Caco-2 (cell line): ENCODE data around the gene MED9. TPM values are rescaled to one million over a fixed set of nuclear protein-coding genes. Genes with fewer than 3 reads are reported as not detected.

Experiments used
- BruUV-seq: library from RNA; stranded (reverse); fragments of 400-500 nt; replicated peaks from 2 replicates; lab custom pipeline; 2021; lab: Mats Ljungman, UMichigan
- CTCF ChIA-PET: fragments of 300-600 bp; sonication (Branson Sonifier 250); formaldehyde crosslinking; loops from one replicate; lab custom pipeline; 2022; ENCODE audit warnings: antibody characterized with exemption; lab: Charles Lee
- POLR2A ChIA-PET: fragments of 300-600 bp; sonication (Branson Sonifier 250); formaldehyde crosslinking; loops from one replicate; lab custom pipeline; 2022; ENCODE audit warnings: antibody characterized with exemption; lab: Charles Lee
- DNase-seq, 2 experiments: peaks; one replicate each; pipeline versions ENCODE4 v3.0.0 to v3.0.0-alpha.2; 2020 to 2022
- H3K27me3 ChIP-seq: replicated peaks from 2 replicates; pipeline ENCODE4 v1.6.0; 2011; ENCODE audit warnings: low read length; ENCODE audit not compliant: control insufficient read depth, insufficient read depth
- H3K36me3 ChIP-seq: 2 replicates; pipeline ENCODE4 v1.5.1; 2011; ENCODE audit warnings: low read length; ENCODE audit not compliant: control insufficient read depth, insufficient read depth
- H3K4me1 ChIP-seq: fragments of 250-450 bp; sonication (Bioruptor Pico); 2 replicates; pipeline ENCODE4 v1.5.1; 2020; ENCODE audit warnings: mild to moderate bottlenecking
- H3K4me3 ChIP-seq: 2 replicates; pipeline ENCODE4 v1.5.1; 2011; ENCODE audit warnings: low read depth, mild to moderate bottlenecking, control low read depth, low read length
- H3K9me3 ChIP-seq: fragments of 250-450 bp; sonication (Bioruptor Pico); 2 replicates; pipeline ENCODE4 v1.5.1; 2020; ENCODE audit warnings: mild to moderate bottlenecking, moderate library complexity
- H3K27ac Mint-ChIP-seq: one replicate; pipeline ENCODE4 v1.8.0; 2022; ENCODE audit warnings: mixed read lengths; ENCODE audit not compliant: unreplicated experiment
- H3K27me3 Mint-ChIP-seq: one replicate; pipeline ENCODE4 v1.8.0; 2022; ENCODE audit warnings: mixed read lengths; ENCODE audit not compliant: insufficient read depth, unreplicated experiment
- H3K36me3 Mint-ChIP-seq: one replicate; pipeline ENCODE4 v1.8.0; 2022; ENCODE audit warnings: mild to moderate bottlenecking, mixed read lengths; ENCODE audit not compliant: insufficient read depth, unreplicated experiment
- H3K4me1 Mint-ChIP-seq: one replicate; pipeline ENCODE4 v1.8.0; 2022; ENCODE audit warnings: low read depth, mixed read lengths; ENCODE audit not compliant: unreplicated experiment
- H3K4me3 Mint-ChIP-seq: one replicate; pipeline ENCODE4 v1.8.0; 2022; ENCODE audit warnings: mild to moderate bottlenecking, moderate library complexity, mixed read lengths; ENCODE audit not compliant: unreplicated experiment
- H3K9me3 Mint-ChIP-seq: one replicate; pipeline ENCODE4 v1.8.0; 2022; ENCODE audit warnings: mixed read lengths; ENCODE audit not compliant: unreplicated experiment
- intact Hi-C: fragments of 100-400 bp; cut with micrococcal nuclease; formaldehyde crosslinking; loops from one replicate; pipeline ENCODE4 v1.10.0; 2022; ENCODE audit not compliant: unreplicated experiment
- total RNA-seq: library from RNA; stranded (reverse); gene quantifications from 2 replicates; pipeline ENCODE4 v1.2.3, GENCODE V29; 2022
- TF ChIP-seq, protein P1 (sequence below), 2 experiments: fragments of 200-600 bp in 1 of 2; IDR thresholded peaks; 1 replicate in 1 of 2; 2 replicates in 1 of 2; pipeline versions ENCODE4 v1.5.1 to v1.8.0; 2011 to 2022; ENCODE audit warnings: antibody characterized with exemption in 1 of 2, control low read depth in 1 of 2, inconsistent platforms in 1 of 2, low read depth in 1 of 2, low read length in 1 of 2, mild to moderate bottlenecking in 1 of 2, moderate library complexity in 1 of 2; ENCODE audit not compliant: insufficient read depth in 1 of 2, severe bottlenecking in 1 of 2, unreplicated experiment in 1 of 2

Gene MED9
- total RNA-seq, 1 experiment from 2014 or later, result 24.9 TPM

DNA sequence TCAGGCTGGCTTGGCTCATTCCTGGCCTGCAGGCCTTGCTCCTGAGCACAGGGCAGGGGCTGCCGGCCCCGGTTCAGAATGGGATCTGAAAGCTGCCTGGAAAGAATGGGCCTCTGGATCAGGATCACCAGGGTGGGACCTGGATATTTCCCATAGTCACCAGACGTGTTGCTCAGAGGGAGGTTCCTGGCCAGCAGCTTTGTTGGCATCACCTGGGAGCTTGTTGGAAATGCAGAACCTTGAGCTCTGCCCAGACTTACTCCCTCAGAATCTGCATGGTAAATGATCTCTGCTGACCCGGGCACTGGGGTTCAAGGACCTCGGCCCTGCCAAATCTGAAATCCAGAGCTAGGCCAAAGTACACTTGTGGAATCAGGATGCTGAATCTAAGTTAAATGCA, 29.5 kb upstream of the MED9 start:
- Histone ChIP-seq H3K36me3 (no peaks in the 10 kb centered on the region), H3K27me3 (no peaks in the 10 kb centered on the region), H3K4me3 (no peak overlapping the region), H3K9me3 (no peaks in the 10 kb centered on the region), H3K4me1 (peaks cover 43% of the 10 kb centered on the region)
- TF ChIP-seq, protein P1, sequence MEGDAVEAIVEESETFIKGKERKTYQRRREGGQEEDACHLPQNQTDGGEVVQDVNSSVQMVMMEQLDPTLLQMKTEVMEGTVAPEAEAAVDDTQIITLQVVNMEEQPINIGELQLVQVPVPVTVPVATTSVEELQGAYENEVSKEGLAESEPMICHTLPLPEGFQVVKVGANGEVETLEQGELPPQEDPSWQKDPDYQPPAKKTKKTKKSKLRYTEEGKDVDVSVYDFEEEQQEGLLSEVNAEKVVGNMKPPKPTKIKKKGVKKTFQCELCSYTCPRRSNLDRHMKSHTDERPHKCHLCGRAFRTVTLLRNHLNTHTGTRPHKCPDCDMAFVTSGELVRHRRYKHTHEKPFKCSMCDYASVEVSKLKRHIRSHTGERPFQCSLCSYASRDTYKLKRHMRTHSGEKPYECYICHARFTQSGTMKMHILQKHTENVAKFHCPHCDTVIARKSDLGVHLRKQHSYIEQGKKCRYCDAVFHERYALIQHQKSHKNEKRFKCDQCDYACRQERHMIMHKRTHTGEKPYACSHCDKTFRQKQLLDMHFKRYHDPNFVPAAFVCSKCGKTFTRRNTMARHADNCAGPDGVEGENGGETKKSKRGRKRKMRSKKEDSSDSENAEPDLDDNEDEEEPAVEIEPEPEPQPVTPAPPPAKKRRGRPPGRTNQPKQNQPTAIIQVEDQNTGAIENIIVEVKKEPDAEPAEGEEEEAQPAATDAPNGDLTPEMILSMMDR (IDR thresholded peaks at IDR 0.05; ENCODE audit: insufficient read depth in 1 of 2, low read depth in 1 of 2, low read length in 1 of 2, severe bottlenecking in 1 of 2, unreplicated experiment in 1 of 2), result no peak
- POLR2A ChIA-PET, result no interaction called here
- no peak for DNase-seq
- CTCF ChIA-PET, result interaction anchor here (2.7 kb wide), 1 partner anchor 12 kb away, joined by 10 read pairs; no protein-coding TSS in a partner anchor
- Mint-ChIP-seq H3K4me3 (no peak overlapping the region), H3K9me3 (peaks cover 10% of the 10 kb centered on the region), H3K27ac (peak overlapping the region; percentile 84), H3K4me1 (peaks cover 32% of the 10 kb centered on the region), H3K36me3 (peaks cover 6% of the 10 kb centered on the region), H3K27me3 (no peaks in the 10 kb centered on the region)
- no TSS peak for BruUV-seq
- intact Hi-C loops, result loop anchor here (2.0 to 5.0 kb wide), 3 partner anchors 30 to 60 kb away; partner anchors contain the start of genes MED9 and RASD1

DNA sequence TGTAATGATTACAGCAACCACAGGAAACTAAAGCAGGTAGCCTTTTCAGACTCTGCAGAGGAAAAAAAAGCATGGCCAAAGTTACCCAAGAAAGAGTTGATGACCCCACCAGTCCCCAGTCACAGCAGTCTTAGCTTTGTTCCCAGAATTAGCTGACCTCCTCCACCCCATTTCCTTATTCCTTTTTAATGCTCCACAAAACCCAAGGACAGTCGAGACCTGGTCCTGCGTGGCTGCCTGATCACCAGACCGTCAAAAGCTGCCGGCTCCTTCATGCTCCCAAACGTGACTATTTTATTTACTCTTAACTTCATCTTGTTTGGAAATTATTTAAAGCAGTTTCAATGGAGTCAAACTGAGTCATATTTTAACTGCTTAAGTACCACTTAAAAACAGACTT, 28.7 kb upstream of the MED9 start:
- BruUV-seq, result no TSS peak
- Mint-ChIP-seq H3K4me1 (peaks cover 32% of the 10 kb centered on the region), H3K9me3 (peaks cover 10% of the 10 kb centered on the region), H3K27ac (no peak overlapping the region), H3K36me3 (peaks cover 6% of the 10 kb centered on the region), H3K27me3 (no peaks in the 10 kb centered on the region), H3K4me3 (no peak overlapping the region)
- Histone ChIP-seq H3K4me3 (no peak overlapping the region), H3K4me1 (peaks cover 43% of the 10 kb centered on the region), H3K27me3 (no peaks in the 10 kb centered on the region), H3K9me3 (no peaks in the 10 kb centered on the region), H3K36me3 (no peaks in the 10 kb centered on the region)
- TF ChIP-seq, protein P1 (IDR thresholded peaks at IDR 0.05; ENCODE audit: insufficient read depth in 1 of 2, low read depth in 1 of 2, low read length in 1 of 2, severe bottlenecking in 1 of 2, unreplicated experiment in 1 of 2), result no peak
- intact Hi-C loops, result loop anchor here (5.0 kb wide), 1 partner anchor 61 kb away; no protein-coding TSS in a partner anchor
- peak in 1 of 2 experiments; percentile 9 for DNase-seq
- CTCF ChIA-PET, result no interaction called here
- POLR2A ChIA-PET, result no interaction called here

DNA sequence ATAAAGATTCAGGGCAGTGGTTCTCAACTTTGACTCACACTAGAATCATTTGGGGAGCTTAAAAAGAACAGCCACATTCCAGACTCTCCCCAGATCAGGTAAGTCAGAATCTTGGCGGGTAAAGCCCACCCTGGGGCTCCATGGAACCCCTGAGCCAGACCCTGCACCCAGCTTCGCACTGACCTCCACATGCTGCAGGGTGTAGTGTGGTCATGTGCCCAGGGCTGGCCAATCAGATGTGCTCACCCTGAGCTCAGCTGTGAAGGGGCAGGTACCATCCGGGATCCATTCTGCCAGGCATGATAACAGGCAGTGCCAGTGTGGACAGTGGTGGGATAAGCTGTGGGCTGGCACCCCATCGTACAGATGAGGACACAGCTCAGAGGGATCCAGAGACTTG, 28.1 kb upstream of the MED9 start:
- peak in 1 of 2 experiments; percentile 28 for DNase-seq
- H3K27me3 Mint-ChIP-seq, result no peaks in the 10 kb centered on the region
- H3K4me1 Mint-ChIP-seq, result peaks cover 27% of the 10 kb centered on the region
- H3K4me3 Mint-ChIP-seq, result no peak overlapping the region
- BruUV-seq, result no TSS peak
- TF ChIP-seq, protein P1 (IDR thresholded peaks at IDR 0.05; ENCODE audit: insufficient read depth in 1 of 2, low read depth in 1 of 2, low read length in 1 of 2, severe bottlenecking in 1 of 2, unreplicated experiment in 1 of 2), result no peak
- Histone ChIP-seq H3K27me3 (no peaks in the 10 kb centered on the region), H3K4me3 (no peak overlapping the region), H3K36me3 (no peaks in the 10 kb centered on the region), H3K9me3 (no peaks in the 10 kb centered on the region), H3K4me1 (peaks cover 39% of the 10 kb centered on the region)
- ChIA-PET POLR2A (no interaction called here), CTCF (no interaction called here)
- H3K27ac Mint-ChIP-seq, result peak overlapping the region; percentile 40
- peaks cover 10% of the 10 kb centered on the region for H3K9me3 Mint-ChIP-seq
- intact Hi-C loops, result loop anchor here (5.0 kb wide), 1 partner anchor 61 kb away; no protein-coding TSS in a partner anchor
- H3K36me3 Mint-ChIP-seq, result peaks cover 6% of the 10 kb centered on the region
